Mesendoderm (in vitro differentiated cells): Measurements from ENCODE around the gene TCEANC2.
"Not testable (repeated sequence)": the region's sequence is repeated elsewhere in the genome, so short reads cannot be mapped to it uniquely, and the experiment has no call there.

Experiments
- DNase-seq: peaks from one replicate; pipeline ENCODE4 v3.0.0; 2013
- H2AK5ac ChIP-seq: 2 replicates; pipeline ENCODE4 v1.6.1; 2013; ENCODE audit warnings: low read length, inconsistent platforms
- H2BK120ac ChIP-seq: 2 replicates; pipeline ENCODE4 v1.6.1; 2013; ENCODE audit warnings: low read depth, mild to moderate bottlenecking, low read length, moderate library complexity, mixed read lengths
- H2BK15ac ChIP-seq: replicated peaks from 2 replicates; pipeline ENCODE4 v1.6.1; 2013; ENCODE audit warnings: low read depth, mild to moderate bottlenecking, moderate library complexity
- H2BK5ac ChIP-seq: 2 replicates; pipeline ENCODE4 v1.6.1; 2013; ENCODE audit warnings: low read length, inconsistent platforms
- H3K18ac ChIP-seq: 2 replicates; pipeline ENCODE4 v1.6.1; 2013; ENCODE audit warnings: mild to moderate bottlenecking, low read length, mixed read lengths
- H3K23ac ChIP-seq: one replicate; pipeline ENCODE4 v1.6.1; 2013; ENCODE audit warnings: low read length
- H3K27ac ChIP-seq: 2 replicates; pipeline ENCODE4 v1.5.1; 2013; ENCODE audit warnings: low read depth, mild to moderate bottlenecking, inconsistent platforms, low read length, moderate library complexity
- H3K27me3 ChIP-seq: 2 replicates; pipeline ENCODE4 v1.6.1; 2013; ENCODE audit warnings: low read length, control low read depth, mild to moderate bottlenecking, inconsistent platforms; ENCODE audit not compliant: insufficient read depth, poor library complexity
- H3K36me3 ChIP-seq: 2 replicates; pipeline ENCODE4 v1.6.1; 2013; ENCODE audit warnings: low read length, inconsistent platforms; ENCODE audit not compliant: control insufficient read depth, insufficient read depth
- H3K4ac ChIP-seq: one replicate; pipeline ENCODE4 v1.6.1; 2013; ENCODE audit warnings: low read depth, mild to moderate bottlenecking, low read length, moderate library complexity
- H3K4me1 ChIP-seq: 2 replicates; pipeline ENCODE4 v1.6.1; 2013; ENCODE audit warnings: low read depth, low read length, inconsistent platforms; ENCODE audit not compliant: control insufficient read depth
- H3K4me2 ChIP-seq: 2 replicates; pipeline ENCODE4 v1.6.1; 2013; ENCODE audit warnings: low read length
- H3K4me3 ChIP-seq: 2 replicates; pipeline ENCODE4 v1.5.1; 2013; ENCODE audit warnings: mild to moderate bottlenecking, low read length
- H3K56ac ChIP-seq: one replicate; pipeline ENCODE4 v1.6.1; 2013; ENCODE audit warnings: low read length
- H3K79me1 ChIP-seq: 2 replicates; pipeline ENCODE4 v1.6.1; 2013; ENCODE audit warnings: low read length, inconsistent platforms
- H3K79me2 ChIP-seq: 2 replicates; pipeline ENCODE4 v1.6.1; 2013; ENCODE audit warnings: mild to moderate bottlenecking, low read length; ENCODE audit not compliant: control insufficient read depth, insufficient read depth
- H3K9ac ChIP-seq: 2 replicates; pipeline ENCODE4 v1.6.1; 2013; ENCODE audit warnings: low read length, inconsistent platforms
- H4K5ac ChIP-seq: one replicate; pipeline ENCODE4 v1.6.1; 2013; ENCODE audit warnings: low read length
- H4K8ac ChIP-seq: one replicate; pipeline ENCODE4 v1.6.1; 2013; ENCODE audit warnings: low read depth, mild to moderate bottlenecking, control low read depth, low read length, moderate library complexity
- WGBS: extraction: QIAGEN DNeasy Blood & Tissue Kit; methylation state at CpG from one replicate; pipeline ENCODE4 v1.1.7; 2013; ENCODE audit warnings: low lambda C conversion rate, missing lambda C conversion rate; ENCODE audit not compliant: insufficient coverage; ENCODE audit errors: extremely low coverage; 5-methylcytosine and 5-hydroxymethylcytosine counted together

Gene TCEANC2

GRCh38 chr1:54019562-54020176 is 33.7 kb upstream of the TCEANC2 start:
- not testable (repeated sequence) for H3K79me1 ChIP-seq, H3K36me3 ChIP-seq, H3K4ac ChIP-seq, H2BK5ac ChIP-seq, H3K56ac ChIP-seq, H3K4me3 ChIP-seq, H3K9ac ChIP-seq, H3K23ac ChIP-seq, H2BK120ac ChIP-seq, H3K27ac ChIP-seq, H3K4me1 ChIP-seq, H4K8ac ChIP-seq, H3K79me2 ChIP-seq, DNase-seq, H2AK5ac ChIP-seq, H3K18ac ChIP-seq, H4K5ac ChIP-seq, H3K27me3 ChIP-seq, H2BK15ac ChIP-seq, H3K4me2 ChIP-seq
- no CpG with 5 or more reads among the region's 10 CpGs for WGBS

- Histone ChIP-seq H2BK120ac (no peak overlapping the region), H3K4me1 (peaks cover 3% of the 10 kb centered on the region), H3K36me3 (no peaks in the 10 kb centered on the region), H2BK15ac (no peak overlapping the region), H4K5ac (no peak overlapping the region), H3K23ac (no peak overlapping the region), H3K79me1 (no peaks in the 10 kb centered on the region), H2BK5ac (no peak overlapping the region), H3K18ac (no peak overlapping the region), H3K4ac (no peak overlapping the region), H2AK5ac (no peak overlapping the region), H3K27ac (no peak overlapping the region), H3K79me2 (no peaks in the 10 kb centered on the region), H3K56ac (no peak overlapping the region), H3K9ac (no peak overlapping the region), H3K27me3 (no peaks in the 10 kb centered on the region), H3K4me3 (no peak overlapping the region), H3K4me2 (no peak overlapping the region), H4K8ac (no peak overlapping the region)
- no CpG with 5 or more reads among the region's 2 CpGs for WGBS
- DNase-seq = no peak
These were observed 29.1 kb upstream of the TCEANC2 start for GRCh38 chr1:54024358-54024757.

GRCh38 chr1:54024811-54025210 is 28.6 kb upstream of the TCEANC2 start:
- not testable (repeated sequence) for H3K27ac ChIP-seq, H3K79me1 ChIP-seq, H3K4me1 ChIP-seq, H3K4me3 ChIP-seq, H4K5ac ChIP-seq, H3K56ac ChIP-seq, H2AK5ac ChIP-seq, H4K8ac ChIP-seq, H3K4me2 ChIP-seq, H3K27me3 ChIP-seq, H3K18ac ChIP-seq, H3K4ac ChIP-seq, H2BK5ac ChIP-seq, H3K23ac ChIP-seq, DNase-seq, H2BK15ac ChIP-seq, H3K9ac ChIP-seq, H3K79me2 ChIP-seq, H2BK120ac ChIP-seq, H3K36me3 ChIP-seq
- no CpG with 5 or more reads among the region's 1 CpG for WGBS

GRCh38 chr1:54027848-54028247 is 25.6 kb upstream of the TCEANC2 start:
- peak; percentile 32 for DNase-seq
- no peak overlapping the region for H2BK5ac ChIP-seq
- H3K4me1 ChIP-seq = peaks cover 4% of the 10 kb centered on the region
- no peak overlapping the region for H4K5ac ChIP-seq
- no CpG with 5 or more reads among the region's 5 CpGs for WGBS
- no peak overlapping the region for H4K8ac ChIP-seq
- H3K27ac ChIP-seq = no peak overlapping the region
- no peaks in the 10 kb centered on the region for H3K36me3 ChIP-seq
- H3K4me2 ChIP-seq = no peak overlapping the region
- H2AK5ac ChIP-seq = no peak overlapping the region
- no peaks in the 10 kb centered on the region for H3K79me2 ChIP-seq
- no peak overlapping the region for H3K4ac ChIP-seq
- H3K79me1 ChIP-seq = no peaks in the 10 kb centered on the region
- no peak overlapping the region for H3K23ac ChIP-seq
- no peak overlapping the region for H3K56ac ChIP-seq
- H2BK15ac ChIP-seq = no peak overlapping the region
- H3K4me3 ChIP-seq = no peak overlapping the region
- no peak overlapping the region for H3K9ac ChIP-seq
- no peak overlapping the region for H3K18ac ChIP-seq
- H2BK120ac ChIP-seq = no peak overlapping the region
- H3K27me3 ChIP-seq = no peaks in the 10 kb centered on the region

GRCh38 chr1:54028306-54029251 is 24.8 kb upstream of the TCEANC2 start:
- no peak overlapping the region for H3K4me2 ChIP-seq
- no peak overlapping the region for H3K27ac ChIP-seq
- no peak overlapping the region for H4K8ac ChIP-seq
- H3K4ac ChIP-seq = no peak overlapping the region
- DNase-seq = peak; percentile 30
- H3K79me2 ChIP-seq = no peaks in the 10 kb centered on the region
- no peak overlapping the region for H3K4me3 ChIP-seq
- peaks cover 4% of the 10 kb centered on the region for H3K4me1 ChIP-seq
- H3K23ac ChIP-seq = peak overlapping the region; percentile 80
- no peak overlapping the region for H3K9ac ChIP-seq
- no peak overlapping the region for H2BK120ac ChIP-seq
- H3K27me3 ChIP-seq = no peaks in the 10 kb centered on the region
- H3K36me3 ChIP-seq = no peaks in the 10 kb centered on the region
- no peak overlapping the region for H2BK5ac ChIP-seq
- no peak overlapping the region for H4K5ac ChIP-seq
- no peaks in the 10 kb centered on the region for H3K79me1 ChIP-seq
- H2BK15ac ChIP-seq = no peak overlapping the region
- no CpG with 5 or more reads among the region's 3 CpGs for WGBS
- H3K18ac ChIP-seq = no peak overlapping the region
- H3K56ac ChIP-seq = no peak overlapping the region
- H2AK5ac ChIP-seq = no peak overlapping the region
